HEK293 (cell line): Measurements from ENCODE around the gene TXNL1.

Source experiments
- CTCF ChIA-PET: fragments of 350-600 bp; formaldehyde crosslinking; extraction: SDS; loops from one replicate; lab custom pipeline; 2021; ENCODE audit warnings: antibody characterized with exemption; lab: Yijun Ruan, JAX
- POLR2A ChIA-PET: fragments of 300-600 bp; formaldehyde crosslinking; extraction: SDS; loops from one replicate; lab custom pipeline; 2020; ENCODE audit warnings: antibody characterized with exemption, inconsistent platforms; lab: Yijun Ruan, JAX
- H3K27ac ChIP-seq: fragments of 200-500 bp; sonication (Bioruptor generic); 2 replicates; pipeline ENCODE4 v1.5.1; 2014; ENCODE audit warnings: low read depth, low read length, control low read depth, inconsistent platforms; ENCODE audit errors: extremely low read depth
- H3K36me3 ChIP-seq, 2 experiments: fragments of 200-500 bp in 1 of 2; sonication (Bioruptor generic) in 1 of 2; 1 replicate in 1 of 2; 2 replicates in 1 of 2; pipeline ENCODE4 v1.5.1; 2014 to 2017; ENCODE audit warnings: inconsistent platforms in 2 of 2, low read length in 2 of 2; ENCODE audit not compliant: control insufficient read depth in 2 of 2, insufficient read depth in 1 of 2
- H3K4me1 ChIP-seq: fragments of 200-500 bp; sonication (Bioruptor generic); 2 replicates; pipeline ENCODE4 v1.5.1; 2014; ENCODE audit warnings: mild to moderate bottlenecking, low read length, inconsistent platforms; ENCODE audit not compliant: control insufficient read depth, insufficient read depth
- H3K4me3 ChIP-seq: 2 replicates; pipeline ENCODE4 v1.5.1; 2011; ENCODE audit warnings: low read depth, mild to moderate bottlenecking, control low read depth, low read length, moderate library complexity
- H3K9me3 ChIP-seq: fragments of 200-500 bp; sonication (Bioruptor generic); 2 replicates; pipeline ENCODE4 v1.5.1; 2014; ENCODE audit warnings: low read depth, low read length, inconsistent platforms; ENCODE audit not compliant: control insufficient read depth, insufficient read depth
- GLIS1 ChIP-seq: fragments of 450-650 bp; formaldehyde crosslinking; IDR thresholded peaks from 2 replicates; pipeline ENCODE4 v1.5.1; 2016; ENCODE audit warnings: missing biosample characterization, missing genetic modification characterization
- KLF16 ChIP-seq: fragments of 450-650 bp; formaldehyde crosslinking; IDR thresholded peaks from 2 replicates; pipeline ENCODE4 v1.5.1; 2017; ENCODE audit warnings: missing biosample characterization, missing genetic modification characterization
- MEIS1 ChIP-seq: sonication (generic); formaldehyde crosslinking; IDR thresholded peaks from 2 replicates; pipeline ENCODE4 v1.8.1; 2022; ENCODE audit warnings: missing genetic modification reagents, mild to moderate bottlenecking, borderline replicate concordance
- PRDM4 ChIP-seq: fragments of 450-650 bp; formaldehyde crosslinking; IDR thresholded peaks from 2 replicates; pipeline ENCODE4 v1.5.1; 2017; ENCODE audit warnings: missing biosample characterization, missing genetic modification characterization
- WT1 ChIP-seq: fragments of 450-650 bp; formaldehyde crosslinking; IDR thresholded peaks from 2 replicates; pipeline ENCODE4 v1.5.1; 2016; ENCODE audit warnings: missing biosample characterization, missing genetic modification characterization
- ZBTB48 ChIP-seq: fragments of 450-650 bp; formaldehyde crosslinking; IDR thresholded peaks from 2 replicates; pipeline ENCODE4 v1.5.1; 2016; ENCODE audit warnings: missing biosample characterization, missing genetic modification characterization
- ZNF114 ChIP-seq: fragments of 450-650 bp; formaldehyde crosslinking; IDR thresholded peaks from 2 replicates; pipeline ENCODE4 v1.5.0; 2017; ENCODE audit warnings: missing biosample characterization, missing genetic modification characterization
- ZNF140 ChIP-seq: fragments of 450-650 bp; formaldehyde crosslinking; IDR thresholded peaks from 2 replicates; pipeline ENCODE4 v1.5.1; 2016; ENCODE audit warnings: missing biosample characterization, missing genetic modification characterization
- ZNF266 ChIP-seq: fragments of 450-650 bp; formaldehyde crosslinking; IDR thresholded peaks from 2 replicates; pipeline ENCODE4 v1.5.1; 2016; ENCODE audit warnings: missing biosample characterization, missing genetic modification characterization, low read depth
- ZNF37A ChIP-seq: fragments of 450-650 bp; IDR thresholded peaks from 2 replicates; pipeline ENCODE4 v1.5.1; 2018; ENCODE audit warnings: missing biosample characterization, missing genetic modification characterization
- ZNF544 ChIP-seq: fragments of 450-650 bp; formaldehyde crosslinking; IDR thresholded peaks from 2 replicates; pipeline ENCODE4 v1.5.0; 2017; ENCODE audit warnings: missing biosample characterization, missing genetic modification characterization
- ZNF621 ChIP-seq: fragments of 450-650 bp; formaldehyde crosslinking; IDR thresholded peaks from 2 replicates; pipeline ENCODE4 v1.5.1; 2017; ENCODE audit warnings: missing biosample characterization, missing genetic modification characterization
- ZNF677 ChIP-seq: fragments of 450-650 bp; IDR thresholded peaks from 2 replicates; pipeline ENCODE4 v1.5.0; 2018; ENCODE audit warnings: missing biosample characterization, mild to moderate bottlenecking, missing genetic modification characterization, moderate library complexity
- TF ChIP-seq, protein P1 (sequence below): fragments of 450-650 bp; formaldehyde crosslinking; IDR thresholded peaks from 2 replicates; pipeline ENCODE4 v1.5.1; 2016; ENCODE audit warnings: missing biosample characterization, missing genetic modification characterization
- TF ChIP-seq, protein P2 (sequence below): fragments of 450-650 bp; formaldehyde crosslinking; IDR thresholded peaks from 2 replicates; pipeline ENCODE4 v1.5.1; 2016; ENCODE audit warnings: missing biosample characterization, missing genetic modification characterization, borderline replicate concordance

Gene TXNL1

DNA sequence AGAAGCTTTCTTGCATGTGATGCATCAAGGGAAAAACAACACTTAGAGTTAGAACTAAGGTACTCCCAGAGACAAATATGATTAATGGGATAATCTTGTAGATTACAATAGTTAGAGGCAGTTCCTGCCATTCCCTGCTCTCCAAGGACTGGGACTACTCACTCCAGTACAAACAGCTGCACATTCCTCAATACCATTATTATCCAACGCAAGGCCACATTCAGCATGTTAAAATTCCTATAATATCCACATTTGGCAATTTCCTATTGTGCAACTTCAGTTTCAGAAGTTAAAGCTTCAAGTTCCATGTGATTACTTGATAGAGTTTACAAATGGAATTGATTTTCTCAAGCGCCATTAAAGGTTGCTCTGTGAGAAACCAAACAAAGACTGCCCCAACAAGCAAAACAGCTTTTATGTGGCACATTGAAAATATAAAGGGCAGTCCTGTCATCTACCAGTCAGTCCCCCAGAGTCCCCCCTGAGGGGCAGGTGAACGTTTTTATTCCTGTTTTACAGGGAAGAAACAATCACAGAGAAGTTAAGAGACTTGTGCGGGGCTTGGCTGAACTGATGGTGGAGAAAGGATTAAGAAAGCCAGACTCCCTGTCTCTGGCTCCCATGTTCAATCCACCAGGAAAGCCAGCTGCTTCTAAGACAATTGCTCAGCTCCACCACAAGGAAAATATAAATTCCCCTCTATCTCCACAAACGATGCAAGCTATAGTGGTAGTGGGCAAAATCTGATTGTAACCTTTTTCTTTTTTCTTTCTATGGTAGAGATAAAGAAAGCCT lies 72.6 kb downstream of the TXNL1 start:
- H3K9me3 ChIP-seq, result no peaks in the 10 kb centered on the region
- TF ChIP-seq, protein P1, sequence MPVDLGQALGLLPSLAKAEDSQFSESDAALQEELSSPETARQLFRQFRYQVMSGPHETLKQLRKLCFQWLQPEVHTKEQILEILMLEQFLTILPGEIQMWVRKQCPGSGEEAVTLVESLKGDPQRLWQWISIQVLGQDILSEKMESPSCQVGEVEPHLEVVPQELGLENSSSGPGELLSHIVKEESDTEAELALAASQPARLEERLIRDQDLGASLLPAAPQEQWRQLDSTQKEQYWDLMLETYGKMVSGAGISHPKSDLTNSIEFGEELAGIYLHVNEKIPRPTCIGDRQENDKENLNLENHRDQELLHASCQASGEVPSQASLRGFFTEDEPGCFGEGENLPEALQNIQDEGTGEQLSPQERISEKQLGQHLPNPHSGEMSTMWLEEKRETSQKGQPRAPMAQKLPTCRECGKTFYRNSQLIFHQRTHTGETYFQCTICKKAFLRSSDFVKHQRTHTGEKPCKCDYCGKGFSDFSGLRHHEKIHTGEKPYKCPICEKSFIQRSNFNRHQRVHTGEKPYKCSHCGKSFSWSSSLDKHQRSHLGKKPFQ (tag by site-specific recombination), result no peak
- TF ChIP-seq ZNF140 (tag by site-specific recombination) (no peak), WT1 (tag by site-specific recombination) (no peak), ZNF544 (tag by site-specific recombination) (no peak)
- TF ChIP-seq, all 188 proteins: peak for 0
- no peak overlapping the region for H3K4me3 ChIP-seq
- no peaks in the 10 kb centered on the region for H3K4me1 ChIP-seq
- POLR2A ChIA-PET, result no interaction called here
- no peak overlapping the region for H3K27ac ChIP-seq
- CTCF ChIA-PET, result interaction anchor here (0.5 to 2.7 kb wide), 4 partner anchors 10 to 1331 kb away, joined by 3 to 10 read pairs (median 4); no protein-coding TSS in a partner anchor
- H3K36me3 ChIP-seq, result no peaks in the 10 kb centered on the region

DNA sequence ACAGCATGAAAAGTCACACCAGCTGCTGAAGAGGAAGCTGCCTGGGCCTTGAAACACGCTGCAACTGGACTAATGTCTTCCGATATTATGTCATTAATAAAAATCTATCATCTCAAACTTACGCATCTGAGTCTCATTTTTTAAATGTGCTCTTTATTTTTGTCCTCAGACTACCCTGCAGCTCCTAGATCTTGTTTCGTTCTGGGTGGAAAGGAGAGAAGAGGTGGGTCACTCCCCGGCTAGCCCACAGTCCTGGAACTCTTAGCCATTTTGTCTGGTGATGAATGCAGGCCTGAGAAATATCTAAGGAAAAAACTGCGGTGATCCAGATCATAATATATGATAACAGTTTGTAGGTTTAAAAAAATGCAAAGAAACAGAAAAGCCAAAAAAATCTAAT lies 73.3 kb downstream of the TXNL1 start:
- no peak overlapping the region for H3K4me3 ChIP-seq
- no peaks in the 10 kb centered on the region for H3K4me1 ChIP-seq
- POLR2A ChIA-PET, result no interaction called here
- H3K36me3 ChIP-seq, result no peaks in the 10 kb centered on the region
- CTCF ChIA-PET, result interaction anchor here (0.5 to 2.7 kb wide), 3 partner anchors 11 to 486 kb away, joined by 3 to 10 read pairs (median 4); no protein-coding TSS in a partner anchor
- H3K9me3 ChIP-seq, result no peaks in the 10 kb centered on the region
- H3K27ac ChIP-seq, result no peak overlapping the region
- TF ChIP-seq, protein P2, sequence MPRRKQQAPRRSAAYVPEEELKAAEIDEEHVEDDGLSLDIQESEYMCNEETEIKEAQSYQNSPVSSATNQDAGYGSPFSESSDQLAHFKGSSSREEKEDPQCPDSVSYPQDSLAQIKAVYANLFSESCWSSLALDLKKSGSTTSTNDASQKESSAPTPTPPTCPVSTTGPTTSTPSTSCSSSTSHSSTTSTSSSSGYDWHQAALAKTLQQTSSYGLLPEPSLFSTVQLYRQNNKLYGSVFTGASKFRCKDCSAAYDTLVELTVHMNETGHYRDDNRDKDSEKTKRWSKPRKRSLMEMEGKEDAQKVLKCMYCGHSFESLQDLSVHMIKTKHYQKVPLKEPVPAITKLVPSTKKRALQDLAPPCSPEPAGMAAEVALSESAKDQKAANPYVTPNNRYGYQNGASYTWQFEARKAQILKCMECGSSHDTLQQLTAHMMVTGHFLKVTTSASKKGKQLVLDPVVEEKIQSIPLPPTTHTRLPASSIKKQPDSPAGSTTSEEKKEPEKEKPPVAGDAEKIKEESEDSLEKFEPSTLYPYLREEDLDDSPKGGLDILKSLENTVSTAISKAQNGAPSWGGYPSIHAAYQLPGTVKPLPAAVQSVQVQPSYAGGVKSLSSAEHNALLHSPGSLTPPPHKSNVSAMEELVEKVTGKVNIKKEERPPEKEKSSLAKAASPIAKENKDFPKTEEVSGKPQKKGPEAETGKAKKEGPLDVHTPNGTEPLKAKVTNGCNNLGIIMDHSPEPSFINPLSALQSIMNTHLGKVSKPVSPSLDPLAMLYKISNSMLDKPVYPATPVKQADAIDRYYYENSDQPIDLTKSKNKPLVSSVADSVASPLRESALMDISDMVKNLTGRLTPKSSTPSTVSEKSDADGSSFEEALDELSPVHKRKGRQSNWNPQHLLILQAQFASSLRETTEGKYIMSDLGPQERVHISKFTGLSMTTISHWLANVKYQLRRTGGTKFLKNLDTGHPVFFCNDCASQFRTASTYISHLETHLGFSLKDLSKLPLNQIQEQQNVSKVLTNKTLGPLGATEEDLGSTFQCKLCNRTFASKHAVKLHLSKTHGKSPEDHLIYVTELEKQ (tag by site-specific recombination), result no peak
- no peak for TF ChIP-seq MEIS1 (CRISPR knock-in tag)
- TF ChIP-seq ZNF621, result no peak
- TF ChIP-seq ZNF677 (tag by site-specific recombination), result no peak
- TF ChIP-seq KLF16, result no peak
- no peak for TF ChIP-seq ZNF114
- TF ChIP-seq PRDM4 (tag by site-specific recombination), result no peak
- no peak for TF ChIP-seq ZNF266 (tag by site-specific recombination)
- no peak for TF ChIP-seq GLIS1 (tag by site-specific recombination)
- TF ChIP-seq ZBTB48 (tag by site-specific recombination), result no peak
- TF ChIP-seq ZNF37A, result no peak
